ENCODE data around the gene ACSM5. TPM values are rescaled to one million over a fixed set of nuclear protein-coding genes. Genes with fewer than 3 reads are reported as not detected.

The ACSM5 gene
- total RNA-seq, 1 donor, result not detected

- TF ChIP-seq, protein P1, sequence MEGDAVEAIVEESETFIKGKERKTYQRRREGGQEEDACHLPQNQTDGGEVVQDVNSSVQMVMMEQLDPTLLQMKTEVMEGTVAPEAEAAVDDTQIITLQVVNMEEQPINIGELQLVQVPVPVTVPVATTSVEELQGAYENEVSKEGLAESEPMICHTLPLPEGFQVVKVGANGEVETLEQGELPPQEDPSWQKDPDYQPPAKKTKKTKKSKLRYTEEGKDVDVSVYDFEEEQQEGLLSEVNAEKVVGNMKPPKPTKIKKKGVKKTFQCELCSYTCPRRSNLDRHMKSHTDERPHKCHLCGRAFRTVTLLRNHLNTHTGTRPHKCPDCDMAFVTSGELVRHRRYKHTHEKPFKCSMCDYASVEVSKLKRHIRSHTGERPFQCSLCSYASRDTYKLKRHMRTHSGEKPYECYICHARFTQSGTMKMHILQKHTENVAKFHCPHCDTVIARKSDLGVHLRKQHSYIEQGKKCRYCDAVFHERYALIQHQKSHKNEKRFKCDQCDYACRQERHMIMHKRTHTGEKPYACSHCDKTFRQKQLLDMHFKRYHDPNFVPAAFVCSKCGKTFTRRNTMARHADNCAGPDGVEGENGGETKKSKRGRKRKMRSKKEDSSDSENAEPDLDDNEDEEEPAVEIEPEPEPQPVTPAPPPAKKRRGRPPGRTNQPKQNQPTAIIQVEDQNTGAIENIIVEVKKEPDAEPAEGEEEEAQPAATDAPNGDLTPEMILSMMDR (IDR thresholded peaks at IDR 0.05; ENCODE audit: insufficient read depth, low read depth, low read length), result no peak
- DNase-seq (ENCODE audit: low read depth), result no peak
Observed at GRCh38 chr16:20377181-20377580, 32.2 kb upstream of the ACSM5 start.

GRCh38 chr16:20380782-20381181, 28.6 kb upstream of the ACSM5 start:
- no peak for DNase-seq (ENCODE audit: low read depth)
- TF ChIP-seq, protein P1 (IDR thresholded peaks at IDR 0.05; ENCODE audit: insufficient read depth, low read depth, low read length), result no peak
- H3K4me3 ChIP-seq (ENCODE audit: low read depth, low read length), result no peak overlapping the region

More at GRCh38 chr16:20377181-20377580, 32.2 kb upstream of the ACSM5 start:
- H3K4me3 ChIP-seq (ENCODE audit: low read depth, low read length), result no peak overlapping the region

DNA sequence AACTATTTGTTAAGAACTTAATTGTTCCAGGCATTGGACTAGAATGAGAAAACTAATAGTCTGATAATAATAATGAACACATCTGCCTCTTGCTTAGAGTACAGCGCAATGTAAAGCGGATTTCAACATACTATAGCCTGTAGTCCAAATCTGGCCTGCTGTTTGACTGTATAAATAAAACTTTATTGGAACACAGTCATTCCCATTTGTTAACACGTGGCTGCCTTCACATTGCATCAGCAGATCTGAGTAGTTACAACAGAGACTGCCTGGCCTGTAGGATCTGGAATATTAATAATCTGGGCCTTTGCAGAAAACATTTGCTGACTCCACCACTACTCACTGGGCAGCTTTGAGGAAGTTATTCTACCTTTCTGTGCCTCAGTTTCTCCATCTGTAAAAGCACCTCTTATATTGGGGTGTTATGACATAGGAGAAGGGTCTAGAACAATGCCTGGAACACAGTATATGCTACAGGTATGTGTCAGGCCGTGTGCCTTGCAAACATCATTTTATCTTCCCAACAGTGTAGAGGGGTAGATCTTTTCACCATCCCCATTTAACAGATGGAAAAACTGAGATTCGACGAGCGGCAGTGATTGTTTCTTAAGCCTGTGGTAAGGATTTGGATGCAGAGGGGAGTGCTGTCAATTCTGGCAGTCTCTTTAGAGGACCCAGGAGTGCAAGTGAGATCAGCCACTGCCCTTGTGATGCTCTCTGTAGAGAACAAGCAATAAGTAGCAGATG, 27.0 kb upstream of the ACSM5 start:
- H3K4me3 ChIP-seq (ENCODE audit: low read depth, low read length), result no peak overlapping the region
- DNase-seq (ENCODE audit: low read depth), result no peak
- TF ChIP-seq, protein P1 (IDR thresholded peaks at IDR 0.05; ENCODE audit: insufficient read depth, low read depth, low read length), result no peak

DNA sequence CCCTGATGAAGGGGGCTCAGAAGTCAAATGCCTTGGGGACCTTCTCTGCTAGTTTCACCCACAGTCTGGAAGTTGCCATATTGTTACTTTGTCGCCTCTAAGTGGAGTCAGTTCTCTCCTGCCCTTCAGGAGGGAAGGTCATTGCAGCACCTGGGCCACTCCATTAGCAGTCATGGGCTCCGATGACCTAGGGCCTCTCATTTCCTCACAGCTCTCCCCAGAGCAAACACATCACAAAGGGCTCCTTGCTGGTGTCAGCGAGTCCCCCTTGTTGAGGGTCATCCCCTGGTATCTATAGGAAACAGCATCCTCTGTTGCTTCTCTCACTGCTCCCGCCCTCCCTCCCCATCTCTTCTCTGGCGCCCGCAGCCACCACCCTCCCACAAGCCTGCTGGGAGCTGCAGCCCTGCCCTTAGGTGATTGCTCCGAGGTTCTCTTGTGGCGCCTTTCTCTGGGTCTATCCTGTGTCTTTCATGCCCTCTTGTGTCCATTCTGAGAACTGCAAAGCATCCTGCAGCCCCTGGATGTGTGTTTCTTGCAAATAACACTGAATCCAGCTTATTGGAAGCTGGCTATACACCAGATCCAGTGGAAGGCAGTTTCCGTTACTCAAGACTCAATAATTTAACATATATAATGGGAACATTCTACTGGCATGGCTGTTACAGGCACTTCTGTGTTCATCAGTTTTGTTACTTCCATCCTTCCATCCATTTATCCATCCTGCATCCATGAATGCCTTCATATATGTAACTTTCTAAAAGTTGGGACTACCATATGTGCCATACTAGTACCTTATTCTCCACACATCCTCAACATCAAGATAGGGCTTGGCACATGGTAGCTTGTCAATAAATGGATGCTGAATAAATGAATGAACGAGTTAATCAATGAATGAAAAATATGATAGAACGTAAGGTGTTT, 26.0 kb upstream of the ACSM5 start:
- DNase-seq (ENCODE audit: low read depth), result peak; percentile 52
- TF ChIP-seq, protein P1 (IDR thresholded peaks at IDR 0.05; ENCODE audit: insufficient read depth, low read depth, low read length), result peak; percentile 85
- H3K4me3 ChIP-seq (ENCODE audit: low read depth, low read length), result no peak overlapping the region

DNA sequence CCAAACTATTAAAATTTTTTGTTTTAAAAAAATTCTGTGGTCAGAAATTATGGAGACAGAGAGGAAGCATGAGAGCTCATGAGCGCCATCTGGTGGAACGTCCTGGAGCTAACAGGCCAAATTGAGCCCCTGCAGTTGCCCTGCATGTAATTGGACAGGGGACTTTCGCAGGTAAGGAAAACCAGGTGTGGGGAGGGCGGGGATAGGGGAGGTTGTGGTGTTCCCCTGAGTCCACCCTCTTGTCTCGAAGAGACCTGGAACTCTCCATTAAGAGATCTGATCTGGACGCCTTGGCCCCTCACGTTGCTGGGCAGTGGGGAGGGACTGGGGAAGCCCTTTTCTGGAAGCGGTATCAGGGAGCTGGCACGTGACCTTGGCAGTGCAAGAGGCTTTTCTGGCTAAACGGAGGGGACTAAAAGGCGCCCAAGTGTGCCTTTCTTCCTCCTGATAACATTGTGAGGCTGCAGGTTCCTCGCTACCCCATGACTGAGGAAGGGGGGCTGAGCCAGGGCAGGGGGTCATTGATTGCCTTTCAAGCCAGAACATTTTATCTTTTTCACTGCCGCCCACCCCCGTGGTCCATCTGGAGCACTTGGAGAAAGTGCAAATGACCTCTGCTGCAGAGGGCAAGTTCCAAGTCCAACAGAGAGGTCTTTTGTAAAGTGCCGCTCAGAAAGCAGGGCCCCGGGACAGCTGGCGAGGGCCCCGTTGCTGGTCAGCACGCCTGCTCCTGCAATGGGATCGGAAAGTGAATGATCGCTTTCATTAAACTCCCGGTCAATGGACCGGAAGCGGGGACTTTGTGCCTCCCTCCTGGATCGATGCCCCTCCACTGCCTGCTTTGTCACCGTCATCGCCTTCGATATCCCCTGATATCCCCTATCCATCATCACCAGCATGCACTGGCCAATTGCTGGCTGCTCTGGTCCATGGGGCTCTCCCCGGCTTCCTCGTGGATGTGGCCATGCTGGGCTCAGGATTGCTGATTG, 23.2 kb upstream of the ACSM5 start:
- H3K4me3 ChIP-seq (ENCODE audit: low read depth, low read length), result no peak overlapping the region
- DNase-seq (ENCODE audit: low read depth), result peak; percentile 33
- TF ChIP-seq, protein P1 (IDR thresholded peaks at IDR 0.05; ENCODE audit: insufficient read depth, low read depth, low read length), result peak; percentile 85

DNA sequence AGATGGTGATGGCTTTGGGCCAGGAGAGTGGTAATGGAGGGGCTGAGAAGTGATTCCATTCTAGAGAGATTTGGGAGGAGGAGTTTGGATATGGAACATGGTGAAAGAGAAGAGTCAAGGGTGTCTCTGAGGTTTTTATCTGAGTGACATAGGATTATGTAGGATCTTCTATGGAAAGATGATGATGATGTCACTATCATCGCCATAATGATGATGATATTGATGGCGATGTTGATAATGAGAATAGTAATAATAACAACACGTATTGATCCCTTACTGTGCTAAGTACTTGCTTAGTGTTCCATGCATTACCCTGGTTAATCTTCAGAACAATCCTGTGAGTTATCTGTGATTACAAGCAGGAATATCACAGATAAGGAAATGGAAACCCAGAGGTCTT, 21.4 kb upstream of the ACSM5 start:
- H3K4me3 ChIP-seq (ENCODE audit: low read depth, low read length), result no peak overlapping the region
- TF ChIP-seq, protein P1 (IDR thresholded peaks at IDR 0.05; ENCODE audit: insufficient read depth, low read depth, low read length), result no peak
- no peak for DNase-seq (ENCODE audit: low read depth)
